ENCODE results near the gene FCN1. TPM values are rescaled to one million over a fixed set of nuclear protein-coding genes. Genes with fewer than 3 reads are reported as not detected.

The FCN1 gene
- total RNA-seq (2013), result 7,148 TPM
- polyA plus RNA-seq, result 1,000 to 10,000 TPM; 2,884 to 7,680 (median 6,268) TPM
- polyA minus RNA-seq, result 2,568 and 4,477 TPM in 2 replicates
- 373 to 3,002 (median 2,254) reads per million in 11 experiments for total RNA-seq

DNA sequence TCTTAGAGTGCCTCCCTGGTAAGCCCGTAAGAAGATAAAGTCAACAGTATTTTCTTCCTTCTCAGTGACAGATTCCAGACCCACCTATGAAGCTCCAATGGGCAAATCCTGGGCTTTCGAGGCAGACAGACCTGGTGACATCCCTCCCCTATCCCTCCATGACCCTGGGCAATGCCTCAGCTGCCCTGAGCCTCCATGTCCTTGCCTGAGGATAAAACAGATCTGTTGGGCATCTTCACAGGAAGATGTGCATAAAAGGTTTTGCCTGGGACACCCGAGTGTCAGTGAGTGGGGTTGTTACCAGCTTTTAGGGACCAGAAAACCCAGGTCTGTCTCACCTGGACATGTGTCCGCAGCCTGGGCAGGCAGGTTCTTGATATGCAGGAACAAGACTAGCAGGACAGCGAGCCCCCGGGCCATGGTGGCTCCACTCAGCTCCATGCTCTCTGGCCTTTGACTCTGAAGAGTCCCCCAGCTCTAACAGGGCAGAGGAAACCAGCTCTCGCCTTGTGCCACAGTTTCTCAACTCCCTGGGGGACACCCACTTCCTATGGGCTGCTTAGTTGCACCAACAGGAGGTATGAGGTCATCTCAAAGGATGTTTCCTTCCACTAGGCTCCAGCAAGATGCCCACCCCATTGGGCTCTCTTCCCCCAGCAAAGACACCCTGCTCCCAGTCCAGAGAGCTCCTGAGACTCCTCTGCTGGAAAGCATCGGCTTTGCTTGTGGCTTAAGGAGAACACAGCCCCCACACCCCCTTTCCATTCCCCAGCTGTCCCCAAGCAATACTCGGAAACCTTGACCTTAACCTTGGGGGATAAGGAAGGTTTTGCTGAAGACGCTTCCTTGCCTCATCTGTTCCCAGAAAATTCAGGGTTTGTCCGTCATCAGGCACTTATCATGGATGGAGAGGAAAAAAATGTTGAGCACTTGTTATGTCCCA lies at the start of gene FCN1:
Gene FCN1 (minus strand): TSS at position 482 of the 943 bp plus-strand sequence. CDS start 41 bp downstream, at position 441.
- Histone ChIP-seq H3K36me3 (replicated peaks in 1 of 2; ENCODE audit: control insufficient read depth in 1 of 2, insufficient read depth in 2 of 2, low read length in 2 of 2) (peaks cover 38 to 42% of the 10 kb centered on the region in 2 donors), H2AFZ (ENCODE audit: insufficient read depth, low read depth, low read length, poor library complexity, severe bottlenecking) (peak within 1 kb of the TSS; percentile 0), H3K27ac (ENCODE audit: low read depth in 1 of 2, low read length in 2 of 2) (peak within 1 kb of the TSS; percentile 83 to 91), H3K4me3 (replicated peaks in 1 of 3; ENCODE audit: low read depth in 2 of 3, low read length in 3 of 3) (peak within 1 kb of the TSS; percentile 67 to 97 (median 96)), H3K79me2 (ENCODE audit: insufficient read depth, low read length) (peaks cover 78% of the 10 kb centered on the region), H3K9ac (ENCODE audit: insufficient read depth, low read length, poor library complexity, severe bottlenecking) (peak within 1 kb of the TSS; percentile 81), H3K27me3 (ENCODE audit: control insufficient read depth in 2 of 2, insufficient read depth in 2 of 2, low read length in 2 of 2) (no peaks in the 10 kb centered on the region), H3K9me3 (replicated peaks in 1 of 2; ENCODE audit: control insufficient read depth in 1 of 2, insufficient read depth in 1 of 2, low read length in 2 of 2) (peaks cover 9 to 26% of the 10 kb centered on the region in 2 donors), H4K20me1 (ENCODE audit: insufficient read depth, low read length) (peaks cover 30% of the 10 kb centered on the region), H3K4me1 (ENCODE audit: control insufficient read depth in 1 of 2, insufficient read depth in 2 of 2, low read length in 2 of 2) (peaks cover 85 to 92% of the 10 kb centered on the region in 2 donors), H3K4me2 (replicated peaks; ENCODE audit: extremely low read depth, low read length, poor library complexity, severe bottlenecking) (peak within 1 kb of the TSS; percentile 99)
- TF ChIP-seq, protein P1, sequence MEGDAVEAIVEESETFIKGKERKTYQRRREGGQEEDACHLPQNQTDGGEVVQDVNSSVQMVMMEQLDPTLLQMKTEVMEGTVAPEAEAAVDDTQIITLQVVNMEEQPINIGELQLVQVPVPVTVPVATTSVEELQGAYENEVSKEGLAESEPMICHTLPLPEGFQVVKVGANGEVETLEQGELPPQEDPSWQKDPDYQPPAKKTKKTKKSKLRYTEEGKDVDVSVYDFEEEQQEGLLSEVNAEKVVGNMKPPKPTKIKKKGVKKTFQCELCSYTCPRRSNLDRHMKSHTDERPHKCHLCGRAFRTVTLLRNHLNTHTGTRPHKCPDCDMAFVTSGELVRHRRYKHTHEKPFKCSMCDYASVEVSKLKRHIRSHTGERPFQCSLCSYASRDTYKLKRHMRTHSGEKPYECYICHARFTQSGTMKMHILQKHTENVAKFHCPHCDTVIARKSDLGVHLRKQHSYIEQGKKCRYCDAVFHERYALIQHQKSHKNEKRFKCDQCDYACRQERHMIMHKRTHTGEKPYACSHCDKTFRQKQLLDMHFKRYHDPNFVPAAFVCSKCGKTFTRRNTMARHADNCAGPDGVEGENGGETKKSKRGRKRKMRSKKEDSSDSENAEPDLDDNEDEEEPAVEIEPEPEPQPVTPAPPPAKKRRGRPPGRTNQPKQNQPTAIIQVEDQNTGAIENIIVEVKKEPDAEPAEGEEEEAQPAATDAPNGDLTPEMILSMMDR (IDR thresholded peaks at IDR 0.05), result no peak
- Mint-ChIP-seq H3K4me1 (peaks cover 73% of the 10 kb centered on the region), H3K9me3 (peaks cover 8 to 31% (median 13%) of the 10 kb centered on the region in 7 donors), H3K27me3 (ENCODE audit: low read depth in 3 of 3) (peaks cover 0 to 5% (median 0%) of the 10 kb centered on the region in 3 donors), H3K36me3 (peaks cover 49 to 58% of the 10 kb centered on the region in 2 donors), H3K4me3 (peak within 1 kb of the TSS; percentile 98 to 99), H3K27ac (peak within 1 kb of the TSS; percentile 91 to 98 (median 97))
- intact Hi-C loops (cut with micrococcal nuclease), result no loop called here
- WGBS (ENCODE audit: insufficient coverage), result 35% methylated on average over 6 of the region's 11 CpGs
- peak; percentile 52 to 78 (median 76) for DNase-seq

All from CD14-positive monocyte (primary cell).